Stimulated activated CD4-positive, alpha-beta T cell treated with anti-CD3 and anti-CD28 coated beads, Interleukin-1b, Interleukin-23, amount 100 ng/mL, for 1 hour (primary cell): Measurements from ENCODE around the gene GFOD1.
A peak's percentile ranks its signal among the peaks of the same experiment; 100 is the strongest.

Experiments used
- DNase-seq, 2 donors: peaks; one replicate each; pipeline ENCODE4 v3.0.0-alpha.2; 2020; ENCODE audit warnings: low read depth in 2 of 2

GFOD1 gene

DNA sequence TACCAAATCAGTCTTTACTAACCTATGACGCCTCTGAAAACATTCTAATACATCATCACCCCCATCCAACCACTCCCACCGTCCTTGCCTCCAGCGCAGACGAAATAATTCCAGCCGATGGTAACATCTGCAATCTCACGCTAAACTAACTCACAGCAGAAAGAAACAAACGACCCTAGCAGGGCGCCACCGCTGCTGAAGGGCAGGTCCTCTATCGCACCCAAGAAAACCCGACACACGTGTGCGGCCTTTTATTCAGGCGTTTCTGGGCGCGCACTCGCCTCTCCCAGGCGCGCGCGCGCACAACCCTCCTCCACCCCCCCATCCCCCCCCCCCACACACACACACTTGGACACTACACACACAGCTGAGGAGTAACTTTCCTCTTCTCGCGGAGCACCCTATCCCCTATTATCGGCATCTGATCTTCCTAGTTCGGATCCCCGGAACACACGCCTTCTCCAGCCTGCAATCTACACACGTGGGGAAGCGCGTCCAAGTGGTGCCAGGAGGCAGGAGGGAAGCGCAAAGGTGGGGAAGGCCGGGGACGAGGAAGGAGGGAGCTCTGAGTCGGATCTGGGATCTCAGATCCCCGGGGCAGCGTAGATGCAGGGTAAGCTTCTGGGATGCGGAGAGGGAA, 1.4 kb downstream of the GFOD1 start:
- DNase-seq: peak in 1 of 2 donors; percentile 24

DNA sequence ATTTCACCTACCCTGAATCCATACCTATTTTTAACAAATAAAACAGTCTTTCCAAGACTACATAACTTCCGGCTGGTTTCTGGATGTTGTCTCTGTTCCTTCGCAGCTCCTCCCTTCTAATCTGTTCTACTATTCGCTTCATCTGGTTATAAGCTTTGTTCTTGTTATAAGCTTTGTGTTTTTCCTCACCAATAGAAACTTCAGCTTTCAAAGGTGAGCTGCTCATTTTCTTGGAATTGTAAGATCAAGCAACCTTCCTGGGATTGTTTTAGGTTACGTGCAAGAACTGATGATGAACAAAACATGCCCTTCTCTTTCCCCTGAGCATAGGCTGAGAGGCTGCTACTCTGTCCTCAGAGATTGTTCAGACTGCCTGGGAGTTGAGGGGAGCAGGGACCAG, 2.1 kb downstream of the GFOD1 start:
- no peak for DNase-seq

DNA sequence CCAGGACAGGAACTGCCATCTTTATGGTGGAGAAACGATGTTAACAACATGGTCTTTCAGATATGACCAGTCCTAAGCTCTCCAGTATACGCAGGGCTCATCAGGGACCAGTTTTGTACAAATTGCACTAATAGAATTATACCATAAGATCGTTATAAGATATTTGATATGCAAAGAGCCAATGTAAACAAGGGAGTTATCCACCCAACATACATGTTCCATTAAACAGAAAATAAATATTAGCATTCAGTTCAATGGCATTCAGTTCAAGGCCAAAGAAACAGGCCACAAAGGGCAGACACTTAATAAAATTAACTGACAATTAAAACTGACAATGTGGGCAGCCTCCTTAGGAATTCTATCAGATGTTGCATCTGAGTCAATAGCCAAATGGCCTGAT, 2.6 kb downstream of the GFOD1 start:
- DNase-seq: no peak

DNA sequence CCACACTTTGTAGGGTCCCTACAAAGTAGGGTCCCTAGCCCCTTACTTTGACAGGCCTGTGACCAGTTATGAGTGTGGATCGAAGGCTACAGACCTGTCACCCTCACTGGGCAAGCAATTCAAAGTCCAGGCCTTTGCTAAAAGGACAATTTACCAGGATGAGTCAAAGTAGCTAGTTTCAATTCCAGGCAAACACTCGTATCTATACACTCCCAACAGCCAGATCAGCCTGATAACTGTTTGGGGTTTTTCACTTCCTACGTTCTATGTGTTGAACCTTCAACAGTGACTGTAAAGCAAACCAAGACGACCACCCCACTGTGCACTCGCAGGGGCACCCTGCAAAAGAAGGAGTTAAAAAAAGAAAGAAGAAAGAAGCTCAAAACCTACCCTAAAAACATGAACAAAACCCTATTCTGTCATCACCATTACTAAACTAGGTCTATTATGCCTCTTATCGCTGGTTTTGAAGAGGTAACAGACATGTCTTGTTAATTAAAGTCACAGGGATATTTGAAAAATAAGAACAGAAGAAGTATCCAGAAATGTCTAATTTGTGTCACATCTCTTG, 3.2 kb downstream of the GFOD1 start:
- no peak for DNase-seq

DNA sequence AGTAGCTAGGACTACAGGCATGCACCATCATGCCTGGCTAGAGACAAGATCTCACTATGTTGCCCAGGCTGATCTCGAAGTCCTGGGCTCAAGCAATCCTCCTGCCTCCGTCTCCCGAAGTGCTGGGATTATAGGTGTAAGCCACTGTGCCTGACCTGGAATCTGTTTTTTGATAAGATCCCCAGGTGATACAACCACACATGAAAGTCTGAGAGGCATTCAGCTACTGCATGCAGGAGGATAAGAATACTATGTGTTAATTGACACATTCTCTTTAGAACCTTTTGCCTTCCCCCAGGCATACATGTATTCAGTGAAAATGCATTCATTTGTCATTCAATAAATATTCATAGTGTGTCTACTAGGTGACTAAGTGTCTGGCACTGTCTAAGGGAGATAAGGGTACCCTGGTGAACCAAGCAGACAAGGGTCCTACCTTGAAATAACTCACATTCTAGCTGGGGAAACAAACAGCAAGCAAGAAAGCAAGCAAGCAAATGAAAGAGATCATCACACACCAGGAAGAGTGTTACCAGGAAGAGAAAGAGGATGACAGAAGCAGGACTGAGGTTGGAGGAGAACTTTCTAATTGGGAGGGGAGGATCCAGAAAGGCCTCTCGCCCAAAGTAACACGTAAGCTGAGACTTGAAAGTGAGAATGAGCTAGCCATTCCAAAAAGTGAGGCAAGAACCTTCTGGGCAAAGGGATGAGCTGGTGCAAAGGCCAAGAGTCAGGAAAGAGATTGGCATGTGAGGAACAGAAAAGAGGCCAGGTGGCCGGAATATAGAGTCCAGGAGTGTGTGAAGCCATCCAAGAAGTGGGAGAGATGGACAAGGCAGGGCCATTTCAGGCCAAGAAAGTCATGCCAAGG, 6.5 kb downstream of the GFOD1 start:
- no peak for DNase-seq

DNA sequence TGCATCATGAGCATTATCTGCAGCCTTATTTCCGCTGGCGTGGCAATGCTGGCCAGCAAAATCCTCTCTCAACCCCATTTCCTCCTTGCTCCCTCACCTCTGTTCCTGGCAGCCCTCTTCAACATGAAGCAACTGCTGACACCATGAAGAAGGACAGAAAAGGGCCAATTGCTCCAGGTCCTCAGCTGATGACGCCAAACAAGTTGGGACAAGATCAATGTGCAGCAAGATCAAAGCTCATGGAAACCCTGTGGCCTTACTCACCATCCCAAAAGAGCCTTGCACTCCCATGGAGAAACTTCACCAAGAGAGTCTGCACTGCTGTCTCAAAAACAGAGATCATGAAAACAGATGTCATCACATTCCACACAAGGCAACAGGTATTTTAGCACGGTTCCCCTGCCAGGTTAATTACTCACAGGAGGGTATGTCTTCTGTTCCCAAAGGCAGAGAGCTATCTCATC, 7.4 kb downstream of the GFOD1 start:
- no peak for DNase-seq

DNA sequence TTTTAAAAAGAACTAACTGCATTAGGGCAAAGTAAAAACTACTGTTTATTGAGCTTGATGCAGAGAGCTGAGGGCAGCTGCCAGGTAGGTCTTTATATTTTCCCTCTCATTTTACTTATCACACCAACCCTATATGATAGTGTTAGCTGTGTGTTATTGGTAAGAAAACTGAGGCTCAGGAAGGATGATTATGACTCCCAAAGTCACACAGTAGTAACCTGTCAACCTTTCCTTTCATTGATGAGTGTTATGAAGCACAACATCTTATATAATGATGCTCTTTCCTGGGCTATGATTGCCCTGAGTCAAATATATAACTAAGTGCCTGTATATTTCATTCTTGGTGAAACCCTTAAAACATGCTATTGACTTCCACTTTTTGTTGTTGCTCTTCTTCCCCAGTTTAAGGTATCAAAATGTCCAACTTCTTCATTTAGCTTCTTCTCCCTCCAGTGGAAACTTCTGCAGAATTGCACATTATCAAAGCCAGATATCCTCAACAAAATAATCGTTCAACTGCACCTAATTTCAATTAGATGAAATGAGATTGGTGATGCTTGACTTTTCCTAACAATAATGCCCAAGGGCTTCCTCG, 8.1 kb downstream of the GFOD1 start:
- DNase-seq: no peak

DNA sequence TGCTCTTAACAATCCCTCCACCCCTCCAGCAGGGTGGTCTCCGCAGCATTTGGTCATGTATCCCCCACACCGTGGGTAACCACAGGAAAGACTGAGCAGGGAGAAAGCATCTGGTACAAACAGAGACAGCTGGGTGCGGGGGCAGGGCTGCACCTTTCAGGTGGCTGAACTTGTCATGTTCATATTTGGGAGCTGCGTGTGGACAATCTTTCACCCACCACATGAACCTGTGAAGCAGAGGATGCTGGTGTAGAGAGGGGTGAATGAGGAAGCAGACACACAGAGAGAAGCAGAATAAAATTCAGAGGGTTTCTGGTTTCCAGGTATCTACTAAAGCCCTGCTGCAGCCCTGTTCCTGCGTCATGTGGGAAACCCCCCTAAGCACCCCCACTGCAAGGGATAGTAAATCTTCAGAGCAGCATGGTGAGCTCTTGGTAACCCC, 8.9 kb downstream of the GFOD1 start:
- DNase-seq: no peak

DNA sequence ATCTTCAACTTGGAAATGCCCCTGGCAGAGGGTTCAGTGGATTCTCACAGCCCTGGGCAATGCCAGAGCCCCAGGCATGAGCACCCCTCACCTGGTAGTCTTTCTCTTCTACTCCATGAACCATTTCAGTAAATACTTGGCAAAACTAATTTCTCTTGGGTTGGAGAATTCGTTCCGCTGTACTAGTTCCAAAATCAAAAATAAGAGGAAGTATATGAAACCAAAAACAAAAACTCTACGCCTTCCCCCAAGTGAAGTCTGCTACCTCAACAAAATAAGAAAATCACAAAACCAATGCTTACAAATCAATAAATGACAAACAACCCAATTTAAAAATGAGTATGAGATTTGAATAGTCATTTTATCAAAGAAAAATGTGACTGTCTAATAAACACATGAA, 12.6 kb downstream of the GFOD1 start:
- no peak for DNase-seq

DNA sequence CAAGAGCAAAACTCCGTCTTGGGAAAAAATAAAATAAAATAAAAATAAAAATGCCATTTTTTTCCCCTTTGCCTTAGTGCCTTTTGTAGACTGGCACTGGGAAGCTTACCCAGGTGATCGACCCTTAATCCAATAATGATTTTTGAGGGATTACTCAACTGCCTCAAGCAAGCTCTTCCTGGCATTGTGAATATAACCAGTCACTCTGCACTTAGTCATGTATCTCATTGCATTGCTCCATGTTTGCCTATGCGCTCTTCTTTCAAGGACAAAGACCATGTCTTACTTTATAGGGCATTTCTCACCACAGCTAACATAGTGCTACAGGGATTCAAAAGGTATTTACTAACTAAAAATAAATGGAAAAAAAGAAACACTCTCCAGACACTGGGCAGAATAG, 13.0 kb downstream of the GFOD1 start:
- DNase-seq: no peak

DNA sequence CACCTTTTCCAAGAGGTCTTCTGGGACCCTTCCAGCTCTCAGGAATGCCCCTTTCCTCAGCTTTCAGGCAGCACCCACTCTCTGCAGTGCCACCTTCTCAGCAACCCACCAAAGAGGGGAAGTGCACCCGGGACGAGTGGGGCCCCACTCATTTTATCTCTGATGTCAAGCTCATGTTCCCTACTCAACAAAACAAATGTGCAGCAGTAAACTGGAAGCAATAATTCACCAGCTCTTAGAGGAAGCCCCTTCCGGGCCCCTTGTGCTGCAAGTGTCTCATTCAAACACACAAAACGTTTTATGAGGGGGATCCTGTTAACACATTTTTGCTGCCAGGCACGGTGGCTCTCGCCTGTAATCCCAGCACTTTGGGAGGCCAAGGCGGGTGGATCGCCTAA, 13.6 kb downstream of the GFOD1 start:
- DNase-seq: no peak

DNA sequence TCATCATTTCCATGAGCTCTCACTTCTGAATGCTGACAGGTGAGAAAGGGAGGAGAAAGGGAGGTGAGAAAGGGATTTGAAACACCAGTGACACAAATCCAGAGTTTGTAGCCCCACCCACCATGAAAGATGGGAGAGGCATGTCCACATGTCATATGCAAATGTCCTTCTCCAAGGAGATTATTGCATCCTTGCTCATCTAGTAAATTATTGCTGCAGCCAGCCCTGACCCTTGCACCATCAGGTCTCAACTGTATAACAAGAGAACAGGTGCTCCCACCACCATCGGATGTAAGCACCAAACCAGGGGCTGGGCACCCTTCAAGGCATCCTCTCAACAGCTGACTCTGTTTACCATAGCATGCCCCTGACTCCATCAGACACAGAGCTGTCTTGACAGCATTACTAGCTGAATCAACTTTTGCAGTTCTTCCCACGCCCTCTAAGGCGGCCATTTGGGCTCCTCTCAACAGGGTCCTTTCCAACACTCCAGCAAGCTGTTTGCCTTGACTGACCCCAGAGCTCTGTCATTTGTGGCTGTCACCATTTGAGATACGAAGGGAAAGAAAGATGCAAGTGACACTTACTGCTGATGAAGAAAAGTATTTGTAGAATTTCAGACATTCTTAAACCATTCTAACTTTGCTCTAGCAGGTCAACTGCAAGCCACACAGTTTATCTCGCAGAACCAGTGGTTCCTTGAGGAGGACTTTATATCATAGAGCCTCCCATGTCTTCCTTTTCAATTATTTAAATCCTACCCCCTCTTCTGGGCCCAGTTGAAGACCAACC, 14.2 kb downstream of the GFOD1 start:
- DNase-seq: no peak

DNA sequence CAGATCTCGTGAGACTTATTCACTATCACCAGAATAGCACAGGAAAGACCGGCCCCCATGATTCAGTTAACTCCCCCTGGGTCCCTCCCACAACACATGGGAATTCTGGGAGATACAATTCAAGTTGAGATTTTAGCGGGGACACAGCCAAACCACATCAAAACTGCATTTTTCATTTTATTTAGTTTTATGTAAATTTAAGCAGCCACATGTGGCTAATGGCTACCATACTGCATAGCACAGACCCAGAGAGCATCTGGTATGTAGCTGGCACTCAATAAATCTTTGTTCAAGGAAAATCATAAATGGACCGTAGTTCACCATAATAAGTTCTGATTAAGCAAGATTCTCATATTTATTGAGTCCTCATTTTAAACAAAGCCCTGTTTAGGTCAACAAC, 15.3 kb downstream of the GFOD1 start:
- DNase-seq: no peak

DNA sequence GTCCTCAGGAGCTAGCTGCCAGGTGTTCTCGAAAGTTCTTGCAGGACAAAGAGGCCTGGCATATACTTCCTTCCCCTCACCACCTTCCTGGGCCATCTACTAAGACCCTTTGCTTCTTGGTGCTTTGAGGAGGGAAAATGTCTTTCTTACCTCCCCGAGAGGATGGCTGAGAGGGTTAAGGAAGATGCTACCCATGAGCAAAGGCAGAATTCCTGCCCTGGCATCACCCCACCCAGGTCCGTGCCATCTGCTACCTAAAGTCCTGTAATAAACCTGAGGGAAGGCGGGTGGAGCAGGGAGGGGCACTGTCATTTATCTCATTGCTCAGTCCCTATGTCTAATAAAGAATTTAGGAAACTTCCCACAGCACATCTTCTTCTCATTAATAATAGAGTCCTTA, 16.2 kb downstream of the GFOD1 start:
- no peak for DNase-seq

DNA sequence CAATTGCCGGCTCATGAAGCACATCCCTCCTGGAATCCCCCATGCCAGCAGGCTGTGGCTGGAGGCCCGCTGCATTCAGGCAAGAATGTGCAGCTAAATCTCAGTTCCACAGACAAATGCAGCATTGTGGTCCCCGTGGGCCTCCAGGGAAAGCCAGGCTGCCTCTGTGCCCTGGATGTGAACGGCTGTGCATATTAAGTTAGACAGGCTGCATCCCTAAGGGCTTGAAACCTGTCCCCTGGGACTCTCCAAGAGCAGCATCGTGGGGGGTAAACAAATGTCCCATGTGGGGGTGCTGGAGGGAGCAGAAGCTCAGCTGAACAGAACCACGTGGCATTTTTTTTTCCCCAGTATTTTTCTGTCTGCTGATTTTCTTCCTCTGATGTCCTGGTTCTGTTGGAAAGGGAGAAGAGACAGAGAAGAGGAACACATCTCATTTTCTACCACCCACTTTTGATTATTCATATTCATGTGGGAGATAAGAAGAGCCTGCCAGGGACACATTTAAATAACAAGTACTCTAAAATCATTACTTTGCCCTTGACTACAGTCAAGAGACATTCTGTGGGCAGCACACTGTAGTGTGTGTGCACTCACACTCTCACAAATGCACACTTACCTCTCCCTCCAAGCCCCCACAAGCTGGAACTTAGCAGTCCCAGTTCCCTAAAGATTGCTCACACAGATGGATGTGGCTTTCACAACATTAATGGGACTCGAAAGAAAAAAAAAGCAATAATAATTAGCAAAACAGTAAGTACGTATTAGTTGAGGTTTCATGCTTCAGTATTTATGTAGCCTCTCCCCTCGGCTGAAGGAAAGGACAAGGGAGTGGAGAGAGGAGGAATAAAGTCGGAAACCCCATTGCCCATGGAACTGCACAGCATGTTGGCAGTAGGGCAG, 16.9 kb downstream of the GFOD1 start:
- no peak for DNase-seq

DNA sequence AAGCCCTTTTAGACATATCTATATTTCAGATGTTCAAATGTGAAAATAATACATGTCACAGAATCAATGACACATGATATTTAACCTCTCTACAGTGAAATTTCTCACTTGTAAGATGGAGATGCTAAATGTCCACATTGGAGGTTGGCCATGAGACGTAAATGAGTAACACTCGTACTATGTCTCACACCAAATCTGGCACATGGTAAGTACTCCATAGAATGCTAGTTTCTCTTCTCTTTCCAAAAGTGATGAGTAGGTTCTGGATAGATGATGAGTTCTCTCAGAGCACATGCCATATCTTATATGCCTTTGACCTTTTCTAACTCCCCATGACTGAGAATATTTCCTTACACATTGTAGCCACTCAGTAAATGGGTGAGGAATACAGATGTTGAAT, 17.7 kb downstream of the GFOD1 start:
- DNase-seq: no peak

DNA sequence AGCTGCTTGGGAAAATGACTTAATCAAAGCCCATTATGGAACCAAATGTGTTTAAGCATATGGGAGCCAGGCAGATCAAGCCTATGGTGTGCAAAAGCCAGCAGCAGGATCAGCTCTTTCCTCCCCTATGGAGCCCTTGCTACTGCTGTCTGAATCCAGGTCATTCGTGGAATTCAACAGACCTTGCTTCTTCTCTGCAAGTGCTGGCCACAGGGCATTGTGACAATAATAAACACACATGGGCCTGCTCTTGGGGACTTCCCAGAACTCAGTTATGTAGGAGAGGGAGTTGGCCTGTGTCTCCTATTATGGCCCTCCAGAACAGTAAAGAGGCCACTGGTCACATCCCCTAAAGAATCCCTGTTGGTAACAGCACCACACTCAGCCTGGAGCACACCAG, 18.6 kb downstream of the GFOD1 start:
- DNase-seq: no peak

DNA sequence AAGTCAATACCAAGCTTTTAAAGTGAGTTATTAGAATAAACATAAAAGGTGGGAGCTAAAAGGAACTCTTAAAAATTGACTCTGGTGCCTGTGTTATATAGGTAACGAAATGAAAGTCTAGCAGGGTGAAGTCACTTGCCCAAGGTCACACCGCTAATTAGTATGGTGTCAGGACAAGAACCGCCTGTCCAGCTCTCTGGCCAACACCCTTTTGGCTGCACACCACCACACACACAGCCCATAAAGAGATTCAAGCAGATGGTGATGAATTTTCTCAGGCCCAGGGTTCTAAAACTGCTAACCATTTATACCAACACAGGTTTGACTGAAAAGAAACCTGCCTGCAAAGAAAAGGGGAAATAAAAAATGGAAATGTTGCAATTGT, 20.2 kb downstream of the GFOD1 start:
- DNase-seq: no peak

DNA sequence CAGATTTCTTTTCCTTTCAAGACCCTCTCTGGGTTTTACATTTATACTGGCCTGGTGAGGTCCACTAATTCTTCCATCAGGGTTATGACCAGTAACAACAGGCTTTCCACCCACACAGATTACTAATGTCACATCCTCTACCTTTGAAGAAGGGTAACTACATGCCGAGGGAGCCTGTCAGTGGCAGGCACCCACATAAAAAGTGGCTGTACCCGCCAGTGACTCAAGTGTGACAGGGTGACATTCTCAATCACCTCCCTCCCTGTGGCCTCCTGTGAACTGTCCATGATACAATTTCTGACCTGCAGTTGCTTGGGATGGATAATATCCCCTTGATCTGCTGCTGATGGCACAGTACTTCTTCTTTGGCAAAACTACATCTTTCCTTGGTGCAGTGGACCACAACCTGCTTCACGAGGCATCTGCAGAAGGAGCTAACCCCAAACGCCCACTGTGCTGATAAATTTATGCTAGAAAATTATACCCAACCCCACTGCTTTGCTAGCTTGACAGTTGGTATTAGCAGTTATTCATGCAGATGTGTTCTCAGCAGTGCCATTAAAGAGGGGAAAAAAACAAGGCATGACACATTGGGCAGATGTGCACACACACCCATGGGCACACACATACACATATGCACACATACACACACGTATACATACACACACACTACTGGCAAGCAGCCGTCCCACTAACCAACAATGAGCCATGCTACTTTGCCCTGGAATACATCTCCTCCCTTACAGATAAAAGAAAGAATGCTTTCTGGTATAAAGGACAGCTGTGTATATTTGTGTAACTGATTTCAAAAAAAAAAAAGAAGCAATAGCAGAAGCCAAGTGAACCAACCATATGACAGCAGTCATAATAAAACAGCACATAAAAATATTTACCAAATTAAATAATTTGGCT, 20.8 kb downstream of the GFOD1 start:
- DNase-seq: no peak

DNA sequence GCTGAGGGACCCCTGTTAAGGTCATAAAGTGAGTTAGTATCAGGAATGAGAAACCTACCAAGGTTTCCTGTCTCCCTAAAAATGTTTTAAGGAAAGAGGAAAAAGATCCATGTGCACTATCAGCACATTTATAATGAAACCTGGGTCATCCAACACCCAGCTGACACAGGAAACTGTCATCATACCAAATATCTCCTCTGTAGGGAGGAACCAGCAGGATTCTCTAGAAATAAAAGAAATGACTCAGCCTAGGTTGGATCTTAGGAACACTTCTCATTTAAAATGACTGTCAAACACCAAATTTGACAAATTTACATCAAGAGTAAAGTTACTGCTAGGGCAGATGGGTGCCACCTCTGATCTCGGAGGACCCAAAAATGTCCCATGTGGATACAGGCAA, 21.7 kb downstream of the GFOD1 start:
- DNase-seq: no peak
